HFFc6 (cell line): ENCODE data around the gene CABLES1. TPM values are rescaled to one million over a fixed set of nuclear protein-coding genes. Genes with fewer than 3 reads are reported as not detected.

Experiments
- DNase-seq: peaks from one replicate; pipeline ENCODE4 v3.0.0-alpha.2; 2018
- H3K27ac Mint-ChIP-seq: 2 replicates; pipeline ENCODE4 v1.8.0; 2020; ENCODE audit warnings: mild to moderate bottlenecking, mixed read lengths
- H3K27me3 Mint-ChIP-seq: 2 replicates; pipeline ENCODE4 v1.8.0; 2021; ENCODE audit warnings: mild to moderate bottlenecking, moderate library complexity, mixed read lengths; ENCODE audit not compliant: insufficient read depth
- H3K36me3 Mint-ChIP-seq: 2 replicates; pipeline ENCODE4 v1.8.0; 2021; ENCODE audit warnings: low read depth, mixed read lengths
- H3K4me1 Mint-ChIP-seq: 2 replicates; pipeline ENCODE4 v1.8.0; 2020; ENCODE audit warnings: low read depth, mixed read lengths
- H3K4me3 Mint-ChIP-seq: 2 replicates; pipeline ENCODE4 v1.8.0; 2020; ENCODE audit warnings: mild to moderate bottlenecking, moderate library complexity, mixed read lengths
- H3K9me3 Mint-ChIP-seq: 2 replicates; pipeline ENCODE4 v1.8.0; 2020; ENCODE audit warnings: mild to moderate bottlenecking, mixed read lengths
- total RNA-seq, 6 experiments: library from RNA; stranded (reverse); fragmentation: NEBNext Ultra II Directional; extraction: Animal tissue kit (Norgen Biotek cat#: 25700); gene quantifications; 2 replicates in 1 of 6; 3 replicates in 5 of 6; pipeline ENCODE4 v1.2.3, GENCODE V29; 2021
- TF ChIP-seq, protein P1 (sequence below): fragments of 200-600 bp; sonication (generic); IDR thresholded peaks from 2 replicates; pipeline ENCODE4 v1.5.0; 2021; ENCODE audit warnings: antibody characterized with exemption, mild to moderate bottlenecking

CABLES1 gene
- total RNA-seq, 6 experiments from 2014 or later = 6.2 to 9.3 (median 8.5) TPM

DNA sequence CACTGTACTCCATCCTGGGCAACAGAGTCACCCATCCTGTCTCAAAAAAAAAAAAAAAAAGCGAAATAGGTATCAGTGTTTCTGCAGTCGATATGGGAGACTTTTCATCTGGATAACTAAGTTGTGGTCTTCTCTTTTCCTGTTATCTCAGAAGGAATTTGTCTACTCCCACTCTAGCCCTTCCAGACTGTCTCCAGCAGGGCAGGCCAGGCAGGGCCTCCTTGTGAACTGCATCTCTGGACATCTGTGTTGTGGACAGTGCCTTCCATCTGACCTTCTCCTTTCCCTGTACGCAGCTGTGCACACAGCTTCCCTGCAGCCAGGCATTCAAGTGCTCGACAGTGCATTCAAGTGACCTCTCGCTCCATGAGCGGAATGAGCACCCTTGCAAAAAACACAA is 110.2 kb downstream of the CABLES1 start:
- Mint-ChIP-seq H3K4me1 (no peaks in the 10 kb centered on the region), H3K27ac (no peak overlapping the region), H3K9me3 (peaks cover 4% of the 10 kb centered on the region; the same call in 1 of the 2 replicates), H3K36me3 (peaks cover 21% of the 10 kb centered on the region), H3K4me3 (no peak overlapping the region), H3K27me3 (no peaks in the 10 kb centered on the region)
- DNase-seq = no peak
- TF ChIP-seq, protein P1, sequence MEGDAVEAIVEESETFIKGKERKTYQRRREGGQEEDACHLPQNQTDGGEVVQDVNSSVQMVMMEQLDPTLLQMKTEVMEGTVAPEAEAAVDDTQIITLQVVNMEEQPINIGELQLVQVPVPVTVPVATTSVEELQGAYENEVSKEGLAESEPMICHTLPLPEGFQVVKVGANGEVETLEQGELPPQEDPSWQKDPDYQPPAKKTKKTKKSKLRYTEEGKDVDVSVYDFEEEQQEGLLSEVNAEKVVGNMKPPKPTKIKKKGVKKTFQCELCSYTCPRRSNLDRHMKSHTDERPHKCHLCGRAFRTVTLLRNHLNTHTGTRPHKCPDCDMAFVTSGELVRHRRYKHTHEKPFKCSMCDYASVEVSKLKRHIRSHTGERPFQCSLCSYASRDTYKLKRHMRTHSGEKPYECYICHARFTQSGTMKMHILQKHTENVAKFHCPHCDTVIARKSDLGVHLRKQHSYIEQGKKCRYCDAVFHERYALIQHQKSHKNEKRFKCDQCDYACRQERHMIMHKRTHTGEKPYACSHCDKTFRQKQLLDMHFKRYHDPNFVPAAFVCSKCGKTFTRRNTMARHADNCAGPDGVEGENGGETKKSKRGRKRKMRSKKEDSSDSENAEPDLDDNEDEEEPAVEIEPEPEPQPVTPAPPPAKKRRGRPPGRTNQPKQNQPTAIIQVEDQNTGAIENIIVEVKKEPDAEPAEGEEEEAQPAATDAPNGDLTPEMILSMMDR = no peak

GRCh38 chr18:23247331-23247730 is 112.0 kb downstream of the CABLES1 start:
- Mint-ChIP-seq H3K9me3 (peaks cover 4% of the 10 kb centered on the region; the same call in 1 of the 2 replicates), H3K4me3 (no peak overlapping the region), H3K36me3 (peaks cover 21% of the 10 kb centered on the region), H3K4me1 (no peaks in the 10 kb centered on the region), H3K27me3 (no peaks in the 10 kb centered on the region), H3K27ac (no peak overlapping the region)
- TF ChIP-seq, protein P1 = no peak
- DNase-seq = no peak

DNA sequence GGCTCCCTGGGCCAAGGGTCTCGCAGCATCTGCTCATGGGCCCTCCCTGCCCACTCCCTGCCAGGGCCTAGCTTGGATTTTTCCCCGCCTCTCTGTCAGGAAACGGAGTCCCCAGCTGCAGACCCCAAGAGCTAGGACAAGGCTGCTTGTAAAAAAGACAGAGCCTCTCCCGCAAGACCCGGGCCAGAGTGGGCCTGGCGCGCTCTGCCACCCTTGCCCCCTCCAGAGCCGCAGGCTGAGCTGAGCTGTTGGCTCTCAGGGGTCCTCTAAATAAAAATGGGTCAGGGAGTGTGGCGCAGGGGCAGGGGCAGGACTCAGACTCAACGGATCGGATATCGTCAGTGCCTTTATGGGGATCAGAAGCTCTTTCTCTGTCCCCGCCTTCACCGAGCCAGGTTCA is 112.6 kb downstream of the CABLES1 start:
- H3K27ac Mint-ChIP-seq = no peak overlapping the region
- H3K4me1 Mint-ChIP-seq = no peaks in the 10 kb centered on the region
- H3K9me3 Mint-ChIP-seq = peaks cover 4% of the 10 kb centered on the region; the same call in 1 of the 2 replicates
- no peak overlapping the region for H3K4me3 Mint-ChIP-seq
- peaks cover 21% of the 10 kb centered on the region for H3K36me3 Mint-ChIP-seq
- H3K27me3 Mint-ChIP-seq = no peaks in the 10 kb centered on the region
- TF ChIP-seq, protein P1 = no peak
- DNase-seq = no peak

- peaks cover 28% of the 10 kb centered on the region for H3K36me3 Mint-ChIP-seq
- TF ChIP-seq, protein P1 = no peak
- no peaks in the 10 kb centered on the region for H3K27me3 Mint-ChIP-seq
- DNase-seq = no peak
- no peaks in the 10 kb centered on the region for H3K4me1 Mint-ChIP-seq
- H3K27ac Mint-ChIP-seq = no peak overlapping the region
- H3K9me3 Mint-ChIP-seq = peaks cover 4% of the 10 kb centered on the region; the same call in 1 of the 2 replicates
- H3K4me3 Mint-ChIP-seq = no peak overlapping the region
Observed at GRCh38 chr18:23248826-23249225, 113.5 kb downstream of the CABLES1 start.

DNA sequence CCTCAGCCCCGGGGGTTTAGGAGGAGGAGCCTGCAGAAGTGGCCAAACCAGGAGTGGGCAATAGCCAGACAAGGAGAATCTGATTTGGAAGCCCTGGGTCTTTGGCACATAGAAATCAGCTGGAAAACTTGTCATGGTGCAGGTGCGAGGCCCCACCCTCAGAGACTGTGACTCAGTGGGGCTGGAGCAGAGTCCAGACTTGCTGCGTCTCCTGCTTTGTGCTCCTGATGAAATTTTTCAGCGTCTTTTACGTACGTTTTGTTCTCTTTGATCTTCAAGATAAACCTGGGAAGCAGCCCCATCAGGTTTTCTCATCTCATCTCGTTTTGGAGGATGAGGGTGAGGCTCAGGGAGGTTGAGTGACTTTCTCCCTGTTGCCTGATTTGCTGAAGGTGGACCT is 114.1 kb downstream of the CABLES1 start:
- Mint-ChIP-seq H3K9me3 (peaks cover 4% of the 10 kb centered on the region; the same call in 1 of the 2 replicates), H3K27me3 (no peaks in the 10 kb centered on the region), H3K4me3 (no peak overlapping the region), H3K27ac (no peak overlapping the region), H3K4me1 (no peaks in the 10 kb centered on the region), H3K36me3 (peaks cover 28% of the 10 kb centered on the region)
- TF ChIP-seq, protein P1 = no peak
- DNase-seq = no peak
